Tibial nerve (tissue), 4 donors: ENCODE measurements around the gene TMEM9.

Experiments
- EP300 ChIP-seq, 2 donors: sonication (generic); formaldehyde crosslinking; IDR thresholded peaks; one replicate each; pipeline ENCODE4 v1.6.1; 2017; ENCODE audit warnings: antibody characterized with exemption in 2 of 2, mild to moderate bottlenecking in 1 of 2
- POLR2A ChIP-seq, 2 donors: fragments of 450-650 bp; IDR thresholded peaks; one replicate each; pipeline ENCODE4 v1.6.1; 2017; ENCODE audit warnings: antibody characterized with exemption in 2 of 2, mild to moderate bottlenecking in 2 of 2, moderate library complexity in 2 of 2
- TF ChIP-seq, protein P1 (sequence below), 5 experiments: fragments of 200-600 bp in 3 of 5; fragments of 450-650 bp in 2 of 5; sonication (generic) in 3 of 5; IDR thresholded peaks; one replicate each; pipeline ENCODE4 v1.5.1; 2016 to 2019; ENCODE audit warnings: antibody characterized with exemption in 5 of 5, mild to moderate bottlenecking in 3 of 5, moderate library complexity in 2 of 5

- TF ChIP-seq, protein P1, sequence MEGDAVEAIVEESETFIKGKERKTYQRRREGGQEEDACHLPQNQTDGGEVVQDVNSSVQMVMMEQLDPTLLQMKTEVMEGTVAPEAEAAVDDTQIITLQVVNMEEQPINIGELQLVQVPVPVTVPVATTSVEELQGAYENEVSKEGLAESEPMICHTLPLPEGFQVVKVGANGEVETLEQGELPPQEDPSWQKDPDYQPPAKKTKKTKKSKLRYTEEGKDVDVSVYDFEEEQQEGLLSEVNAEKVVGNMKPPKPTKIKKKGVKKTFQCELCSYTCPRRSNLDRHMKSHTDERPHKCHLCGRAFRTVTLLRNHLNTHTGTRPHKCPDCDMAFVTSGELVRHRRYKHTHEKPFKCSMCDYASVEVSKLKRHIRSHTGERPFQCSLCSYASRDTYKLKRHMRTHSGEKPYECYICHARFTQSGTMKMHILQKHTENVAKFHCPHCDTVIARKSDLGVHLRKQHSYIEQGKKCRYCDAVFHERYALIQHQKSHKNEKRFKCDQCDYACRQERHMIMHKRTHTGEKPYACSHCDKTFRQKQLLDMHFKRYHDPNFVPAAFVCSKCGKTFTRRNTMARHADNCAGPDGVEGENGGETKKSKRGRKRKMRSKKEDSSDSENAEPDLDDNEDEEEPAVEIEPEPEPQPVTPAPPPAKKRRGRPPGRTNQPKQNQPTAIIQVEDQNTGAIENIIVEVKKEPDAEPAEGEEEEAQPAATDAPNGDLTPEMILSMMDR (IDR thresholded peaks at IDR 0.05): no peak
- TF ChIP-seq POLR2A (IDR thresholded peaks at IDR 0.05) (no peak), EP300 (IDR thresholded peaks at IDR 0.05) (no peak)
Measured at GRCh38 chr1:201093962-201094361, 60.3 kb downstream of the TMEM9 start.
